Ovary (tissue), 3 donors: ENCODE data around the gene DDIT4.
"Not testable (repeated sequence)": the region's sequence is repeated elsewhere in the genome, so short reads cannot be mapped to it uniquely, and the experiment has no call there.

Experiments used
- CTCF ChIP-seq, 3 donors: fragments of 450-650 bp in 2 of 3; fragments of 200-600 bp in 1 of 3; IDR thresholded peaks; one replicate each; pipeline versions ENCODE4 v1.5.1 to v1.8.0; 2016 to 2022; ENCODE audit warnings: antibody characterized with exemption in 3 of 3, mild to moderate bottlenecking in 1 of 3
- EP300 ChIP-seq: sonication (generic); formaldehyde crosslinking; IDR thresholded peaks from one replicate; pipeline ENCODE4 v1.6.1; 2017; ENCODE audit warnings: antibody characterized with exemption
- POLR2A ChIP-seq: fragments of 450-650 bp; IDR thresholded peaks from one replicate; pipeline ENCODE4 v1.6.1; 2017; ENCODE audit warnings: antibody characterized with exemption, mild to moderate bottlenecking, moderate library complexity
- donor health status: DM: no; HTN: no; CAD: no.

- TF ChIP-seq CTCF (IDR thresholded peaks at IDR 0.05); POLR2A; EP300: not testable (repeated sequence)
These were observed 5.1 kb upstream of the DDIT4 start for GRCh38 chr10:72268475-72269200.
